Glomerular visceral epithelial cell (primary cell): Measurements from ENCODE around the gene ZNF865.

ENCODE experiments used
- DNase-seq: peaks from one replicate; pipeline ENCODE4 v3.0.0-alpha.2; 2016; ENCODE audit errors: extremely low spot score

Gene ZNF865

GRCh38 chr19:55586976-55587668 is 18.3 kb upstream of the ZNF865 start:
- DNase-seq: peak; percentile 98

GRCh38 chr19:55588738-55589137 is 16.7 kb upstream of the ZNF865 start:
- DNase-seq: no peak

- DNase-seq: no peak
Measured at GRCh38 chr19:55590109-55590508, 15.3 kb upstream of the ZNF865 start.

GRCh38 chr19:55590617-55591016 is 14.8 kb upstream of the ZNF865 start:
- no peak for DNase-seq

DNA sequence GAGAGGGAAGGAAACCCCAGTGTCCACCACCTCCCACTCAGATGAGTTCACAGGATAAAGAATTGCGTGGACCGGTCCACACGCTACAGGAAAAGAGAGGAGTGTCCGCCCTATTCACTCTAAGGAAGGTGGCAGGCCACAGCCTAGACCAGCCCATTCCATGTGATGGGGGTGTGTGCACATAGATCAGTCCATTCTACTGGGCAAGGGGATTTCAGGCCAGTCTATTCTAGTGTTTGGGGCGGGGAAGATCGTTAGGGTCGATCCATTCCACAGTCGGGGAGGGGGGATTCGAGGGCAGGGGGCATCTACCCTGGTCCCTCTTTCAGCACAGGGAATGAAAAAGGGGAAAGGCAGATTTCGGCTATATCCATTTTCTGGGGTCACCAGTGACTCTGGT is 13.9 kb upstream of the ZNF865 start:
- DNase-seq: no peak

GRCh38 chr19:55592391-55593090 is 12.9 kb upstream of the ZNF865 start:
- DNase-seq: no peak

DNA sequence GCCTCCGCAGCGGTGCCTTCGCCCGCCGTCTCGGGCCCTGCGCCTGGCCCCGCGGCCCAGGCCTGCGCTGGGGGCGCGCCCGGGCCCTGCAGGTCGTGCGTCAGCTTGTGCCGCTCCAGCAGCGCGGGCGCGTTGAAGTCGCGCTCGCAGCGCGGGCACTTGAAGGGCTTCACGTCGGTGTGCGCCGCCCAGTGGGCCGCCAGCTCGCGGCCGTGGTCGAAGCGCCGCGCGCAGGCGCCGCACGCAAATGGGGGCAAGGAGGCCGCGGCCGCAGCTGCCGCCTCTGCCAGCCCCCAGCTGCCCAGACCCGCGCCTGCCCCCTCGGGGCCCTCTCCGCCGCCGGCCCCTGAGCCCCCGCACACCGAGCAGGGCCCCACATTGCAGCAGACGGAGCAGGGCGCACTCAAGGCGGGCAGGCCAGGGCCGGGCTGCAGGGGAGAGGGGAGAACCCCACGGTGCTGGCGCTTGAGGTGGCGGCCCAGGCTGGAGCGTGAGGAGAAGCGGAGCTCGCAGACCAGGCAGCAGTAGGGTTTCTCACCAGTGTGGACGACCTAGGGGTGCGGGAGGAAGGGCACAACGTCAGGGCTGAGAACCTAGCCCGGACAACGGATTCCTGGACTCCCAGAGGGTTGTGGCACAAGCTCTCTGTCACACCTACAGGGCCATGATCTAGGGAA is 12.2 kb upstream of the ZNF865 start:
- DNase-seq: no peak

DNA sequence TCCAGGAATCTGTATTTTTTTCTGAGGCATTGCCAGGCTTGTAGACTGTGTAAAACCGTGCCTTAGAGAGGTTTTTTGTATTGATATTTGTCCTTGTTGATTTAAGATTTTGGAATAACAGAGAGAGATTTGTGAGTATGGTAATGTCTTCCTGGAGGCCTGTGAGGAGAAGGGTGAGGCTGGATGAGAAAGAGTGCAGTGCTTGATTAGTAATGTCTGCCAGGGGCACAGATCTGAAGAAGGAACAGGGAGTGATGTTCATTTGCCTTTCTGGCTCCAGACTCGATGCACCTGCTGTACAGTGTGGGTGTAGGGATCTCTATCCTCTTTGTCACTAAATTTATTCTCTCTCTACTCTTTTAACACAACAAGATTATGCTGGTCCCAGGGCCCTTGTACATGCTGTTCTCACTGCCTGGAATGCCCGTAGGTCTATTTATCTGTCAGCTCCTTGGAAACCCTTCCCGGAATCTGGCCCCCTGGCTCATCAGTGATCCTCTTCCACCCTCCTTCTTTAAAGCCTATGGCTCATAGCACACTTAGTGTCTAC is 10.4 kb upstream of the ZNF865 start:
- no peak for DNase-seq

- DNase-seq: no peak
Measured at GRCh38 chr19:55596304-55596703, 9.1 kb upstream of the ZNF865 start.

DNA sequence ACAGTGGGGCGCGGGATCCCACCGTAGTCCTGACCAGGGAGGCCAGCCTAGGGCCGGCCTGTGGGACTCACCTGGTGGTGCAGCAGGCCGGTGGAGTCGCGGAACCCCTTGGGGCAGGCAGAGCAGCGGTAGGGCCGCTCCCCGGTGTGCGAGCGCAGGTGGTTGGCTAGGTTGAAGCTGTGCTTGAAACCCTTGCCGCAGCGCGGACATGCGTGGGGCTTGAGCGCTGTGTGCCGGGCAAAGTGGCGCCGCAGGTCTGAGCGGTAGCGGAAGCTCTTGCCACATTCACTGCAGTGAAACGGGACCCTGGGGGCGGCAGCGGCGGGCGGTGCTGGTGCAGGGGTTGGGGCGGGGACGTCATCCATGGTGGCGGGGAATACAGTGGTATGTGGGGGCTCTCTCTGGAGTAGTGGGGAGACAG is 7.9 kb upstream of the ZNF865 start:
- DNase-seq: no peak

DNA sequence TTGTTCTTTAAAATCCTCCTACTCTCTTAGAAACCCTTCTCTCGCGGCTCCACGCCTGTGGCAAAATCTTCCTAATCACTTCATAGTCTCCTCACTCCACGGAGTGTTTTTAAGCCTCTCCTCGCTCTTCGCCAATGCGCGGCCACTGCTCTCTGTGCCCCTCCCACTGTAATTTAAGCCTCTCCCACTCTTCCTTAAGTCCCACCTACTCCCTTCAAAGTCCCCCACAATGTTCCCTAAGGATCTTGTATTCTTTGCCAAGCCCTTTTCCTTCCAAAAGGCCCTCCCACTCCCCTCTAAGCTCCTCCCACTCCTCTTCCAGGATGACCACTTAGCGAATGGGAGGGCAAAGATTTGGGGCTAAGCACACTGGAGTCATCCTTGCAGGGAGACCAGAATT is 7.4 kb upstream of the ZNF865 start:
- DNase-seq: no peak

- peak; percentile 98 for DNase-seq
Measured at GRCh38 chr19:55598719-55599467, 6.6 kb upstream of the ZNF865 start.

DNA sequence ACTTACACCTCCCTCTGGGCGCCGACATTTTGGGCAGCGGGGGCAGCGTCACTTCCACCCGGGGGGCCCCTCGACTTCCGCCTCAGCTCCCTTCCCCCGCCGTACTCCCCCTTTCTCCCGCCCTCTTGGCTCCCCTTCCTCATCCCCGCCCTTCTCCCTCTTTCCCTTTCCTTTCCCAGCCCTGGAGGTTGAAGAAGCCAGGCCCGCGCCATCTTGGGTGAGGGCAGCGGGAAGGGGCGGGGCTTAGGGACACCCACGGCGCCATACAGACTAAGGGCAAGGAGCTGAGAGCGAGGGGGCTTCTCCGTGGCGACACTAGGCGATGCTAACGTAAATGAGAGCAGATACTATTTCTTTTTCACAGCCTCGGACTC is 6.0 kb upstream of the ZNF865 start, which contains the start of gene FIZ1:
TSS of gene FIZ1 (minus strand) at position 50 of the 374 bp plus-strand sequence. CDS start 1,652 bp downstream, outside the sequence.
- peak; percentile 100 for DNase-seq

DNA sequence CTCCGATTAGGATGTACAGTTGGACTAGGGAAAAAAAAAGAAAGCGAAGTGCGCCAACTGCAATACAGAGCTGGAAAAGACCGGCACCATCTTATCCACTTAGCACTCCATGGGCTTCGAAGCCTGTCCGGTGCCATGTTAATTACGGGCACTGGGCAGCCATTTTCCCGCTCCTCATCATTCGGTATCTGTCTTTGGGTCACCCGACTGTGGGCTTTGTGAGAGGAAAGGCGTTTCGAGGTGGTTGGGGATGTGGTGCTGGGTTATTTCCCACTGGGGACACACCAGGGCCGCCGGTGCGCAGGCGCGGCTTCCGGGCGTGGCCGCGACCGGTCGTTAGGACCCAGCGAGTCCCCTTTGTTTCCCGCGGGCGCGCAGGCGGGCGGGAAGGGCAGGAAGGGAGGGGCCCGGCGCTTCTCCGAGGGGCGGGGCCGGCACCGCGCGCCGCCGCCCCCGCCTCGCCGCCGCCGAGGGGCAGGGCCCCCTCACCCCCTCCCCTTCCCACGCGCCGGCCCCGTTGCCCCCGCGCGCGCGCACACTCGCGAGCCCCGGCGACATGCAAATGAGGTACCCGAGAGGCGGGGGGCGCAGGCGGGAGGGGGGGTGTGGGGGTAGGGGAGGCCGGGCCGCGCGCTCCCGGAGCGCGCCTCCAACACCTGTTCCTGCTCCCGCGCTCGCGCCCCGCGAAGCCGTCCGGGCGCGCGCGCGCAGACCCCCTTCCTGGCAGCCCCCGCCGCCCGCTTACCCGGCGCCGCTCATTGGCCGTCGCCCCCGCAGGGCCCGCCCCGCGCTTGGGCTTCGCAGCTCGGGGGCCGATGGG is 5.4 kb upstream of the ZNF865 start, which contains the start of gene ZNF524:
TSS of gene ZNF524 (plus strand) at position 447 of the 820 bp plus-strand sequence. CDS start 1,825 bp downstream, outside the sequence.
- peak; percentile 90 for DNase-seq

- no peak for DNase-seq
Measured at GRCh38 chr19:55600662-55601028, 4.8 kb upstream of the ZNF865 start.

DNA sequence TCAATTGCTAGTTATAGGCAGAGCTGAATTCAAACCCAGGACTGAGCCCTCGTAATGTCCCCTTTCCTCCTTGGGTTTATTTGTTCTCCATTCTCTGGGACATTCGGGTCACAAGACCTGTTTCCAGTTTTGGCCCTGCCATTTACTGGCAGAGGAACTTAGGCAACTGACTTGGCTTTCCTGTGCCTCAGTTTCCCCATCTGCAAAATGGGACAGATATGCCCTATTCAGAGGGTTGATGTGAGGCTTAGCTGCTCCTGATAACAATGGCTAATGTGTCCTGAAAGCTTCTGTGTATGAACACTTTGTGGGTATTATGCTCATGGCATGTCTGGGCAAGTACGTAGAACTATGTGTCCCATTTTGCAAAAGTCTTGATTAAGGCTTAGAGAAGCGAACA is 4.4 kb upstream of the ZNF865 start:
- DNase-seq: no peak

- no peak for DNase-seq
Measured at GRCh38 chr19:55602104-55603001, 3.1 kb upstream of the ZNF865 start.

DNA sequence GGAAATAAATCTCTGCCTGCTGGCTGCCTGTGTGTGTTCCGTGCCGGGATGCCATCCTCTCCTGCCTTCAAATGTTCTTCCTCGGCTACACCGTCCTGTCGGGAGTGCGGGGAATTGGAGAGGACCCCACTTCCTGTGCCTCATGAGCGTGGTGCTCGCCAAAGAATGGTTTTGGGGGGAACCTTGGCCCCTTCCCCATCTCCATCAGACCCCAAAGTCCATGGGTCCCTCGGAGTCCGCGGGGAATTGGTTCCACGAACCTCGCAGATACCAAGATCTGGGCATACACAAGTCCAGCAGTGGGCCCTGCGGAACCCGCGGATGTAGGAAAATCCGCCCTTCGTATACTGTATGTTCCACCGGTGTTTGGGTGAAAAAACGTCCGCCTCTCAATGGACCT is 2.3 kb upstream of the ZNF865 start:
- no peak for DNase-seq

GRCh38 chr19:55603581-55604292 is 1.7 kb upstream of the ZNF865 start:
- DNase-seq: no peak
